ENCODE measurements around the gene FAM3A. TPM values are rescaled to one million over a fixed set of nuclear protein-coding genes. Genes with fewer than 3 reads are reported as not detected.

The FAM3A gene
- total RNA-seq, result 24.5 and 45.1 TPM in 2 replicates

GRCh38 chrX:154515966-154516655 is at the start of gene FAM3A:
Gene FAM3A, minus strand, starts transcription at chrX:154516232. Its CDS starts 460 bp downstream, at chrX:154515772.

GRCh38 chrX:154547245-154548027 is 31.4 kb upstream of the FAM3A start, which contains the start of gene IKBKG:
Gene IKBKG, plus strand, starts transcription at chrX:154547620. Its CDS starts 4,383 bp downstream, at chrX:154552003.

DNA sequence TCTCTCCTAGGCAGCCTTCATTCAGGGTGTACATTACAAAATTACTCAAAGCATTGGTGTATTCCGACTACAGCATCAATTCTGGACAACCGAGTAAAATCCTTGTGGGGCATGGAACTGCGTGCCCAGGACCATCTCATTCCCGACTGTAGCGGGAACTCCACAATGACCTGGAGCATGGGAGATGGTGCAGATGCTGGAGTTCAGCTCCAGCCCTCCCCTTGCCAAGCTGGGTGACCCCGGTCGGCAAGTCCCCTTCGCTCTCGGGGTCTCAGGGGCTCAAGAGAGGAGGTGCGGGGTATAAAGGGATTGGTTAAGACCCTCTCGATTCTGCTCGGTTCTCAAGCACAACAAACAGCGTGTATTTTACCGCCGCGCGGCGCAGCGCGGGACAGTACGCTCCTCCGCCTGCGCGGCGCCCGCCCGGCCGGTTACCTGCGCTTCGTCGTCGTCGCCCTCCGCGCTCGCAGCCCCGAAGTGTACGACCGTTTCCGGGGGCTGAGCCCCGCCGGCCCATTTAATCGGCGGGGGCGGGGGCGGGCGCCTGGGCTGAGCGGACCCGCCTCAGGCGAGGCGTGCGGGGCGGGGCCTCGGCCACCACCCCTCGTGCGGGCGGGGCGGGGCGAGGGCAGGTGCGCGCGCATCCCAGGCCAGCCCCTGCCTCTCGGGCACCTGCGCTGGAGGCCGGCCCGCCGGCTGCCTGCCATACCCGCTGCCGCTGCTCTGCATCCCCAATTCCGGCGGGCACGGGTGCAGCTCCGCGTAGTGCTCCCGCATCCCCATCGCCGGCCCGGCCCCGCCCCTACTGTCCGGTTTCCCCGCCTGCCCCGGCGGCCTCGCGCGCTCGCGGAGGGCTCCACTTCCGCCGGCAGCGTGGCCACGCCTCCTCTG is 30.6 kb upstream of the FAM3A start, which contains the start of gene G6PD:
Gene G6PD, minus strand, starts transcription at position 493 of the 891 bp plus-strand sequence. CDS start 691 bp downstream, outside the sequence.

DNA sequence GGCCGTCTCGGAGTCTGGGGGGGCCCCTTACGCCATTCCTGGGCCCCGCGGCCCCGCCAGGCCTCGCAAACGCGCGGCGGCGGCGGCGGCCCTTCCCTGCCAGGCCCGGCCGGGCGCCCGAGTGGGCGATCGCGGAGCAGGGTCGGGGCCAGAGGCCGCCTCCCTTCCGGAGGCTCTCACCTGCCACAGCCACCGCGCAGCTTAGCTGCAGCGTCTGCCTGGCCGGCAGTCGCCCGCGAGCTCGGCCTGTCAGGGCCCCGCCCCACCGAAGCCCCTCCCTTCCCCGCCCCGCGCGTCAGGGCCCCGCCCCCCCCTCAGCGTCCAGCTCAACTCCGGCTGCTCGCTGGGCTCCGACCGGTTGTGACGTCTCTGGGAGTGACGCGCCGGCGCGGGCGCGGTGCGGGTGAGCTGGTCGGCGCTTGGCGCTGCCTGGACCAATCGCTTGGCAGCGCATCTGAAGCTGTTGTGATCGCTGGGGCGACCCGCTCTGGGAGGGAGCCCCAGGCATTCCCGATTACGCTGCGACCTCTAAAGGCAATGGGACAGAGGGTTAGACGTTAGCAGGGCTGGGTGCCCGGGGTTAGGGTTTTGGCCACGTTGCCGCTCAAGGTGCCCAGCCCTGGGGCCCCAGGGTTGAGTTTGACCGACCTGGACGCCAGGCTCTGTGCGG is 25.5 kb downstream of the FAM3A start, which contains the start of gene SLC10A3:
Gene SLC10A3, minus strand, starts transcription at position 216 of the 670 bp plus-strand sequence. CDS start 1,689 bp downstream, outside the sequence.

DNA sequence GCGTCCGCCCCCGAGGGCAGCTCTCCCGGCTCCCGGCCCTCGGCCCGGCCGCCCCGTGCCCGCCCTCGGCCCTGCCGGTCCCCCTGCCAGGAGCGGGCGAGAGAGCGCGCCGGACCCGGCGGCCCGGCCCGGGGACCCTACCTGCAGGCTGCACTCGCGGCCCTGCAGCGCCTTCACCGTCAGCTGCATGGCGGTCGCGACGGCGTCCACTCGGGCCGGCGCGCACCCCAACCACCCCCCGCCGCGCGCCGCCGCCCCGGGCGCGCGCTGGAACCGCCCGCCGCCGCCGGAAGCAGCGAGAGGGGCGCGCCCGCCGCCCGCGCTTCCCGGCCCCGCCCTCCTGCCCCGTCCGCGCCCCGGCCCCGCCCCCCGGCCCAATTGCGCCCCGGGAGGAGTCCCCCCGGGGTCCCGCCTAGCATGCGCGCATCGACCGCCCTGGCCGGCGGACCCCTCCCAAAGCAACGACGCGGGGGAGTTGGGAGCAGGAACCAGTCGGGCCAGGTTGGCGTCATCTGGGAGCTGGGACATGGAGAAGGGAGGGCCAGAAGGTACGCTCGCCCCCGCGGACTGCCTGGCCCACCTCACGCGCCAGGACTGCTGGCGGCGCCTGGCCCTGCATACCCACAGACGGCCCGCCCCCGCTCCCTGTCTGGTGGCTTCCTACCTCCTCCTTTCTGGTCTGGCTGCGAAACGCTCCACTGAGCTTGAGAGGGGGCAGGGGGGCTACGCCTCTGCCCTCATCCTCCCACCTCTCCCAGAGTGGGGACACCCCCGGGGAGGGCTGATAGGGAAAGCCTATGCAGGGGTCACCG is 29.4 kb downstream of the FAM3A start, which contains the start of gene UBL4A:
Gene UBL4A, minus strand, starts transcription at position 220 of the 812 bp plus-strand sequence. Its CDS starts 31 bp downstream, at position 189.

GRCh38 chrX:154478728-154479622 is 37.1 kb downstream of the FAM3A start, which contains the start of gene LAGE3:
Gene LAGE3, minus strand, starts transcription at chrX:154479281. Its CDS starts 366 bp downstream, at chrX:154478915.

GRCh38 chrX:154458116-154458953 is 57.7 kb downstream of the FAM3A start, which contains the start of gene PLXNA3:
Gene PLXNA3, plus strand, starts transcription at chrX:154458281. Its CDS starts 1,903 bp downstream, at chrX:154460184.

Small RNA genes within 50 kb of the gene (small RNA-seq; reads per million reads assigned to genes)
- gene RN7SL697P (ENCODE audit: low replicate concordance), result not detected

Other genes with a start within 250 kb of the FAM3A start
- gene TEX28, start 221.1 kb downstream of the FAM3A start, total RNA-seq, result not detected in 2 replicates
- not detected in 2 replicates for gene TKTL1, start 220.4 kb downstream of the FAM3A start, total RNA-seq
- 2,184 and 2,759 TPM in 2 replicates for gene FLNA, start 141.6 kb downstream of the FAM3A start, total RNA-seq
- 37.9 and 39.5 TPM in 2 replicates for gene EMD, start 136.9 kb downstream of the FAM3A start, total RNA-seq
- 1,465 and 3,108 TPM in 2 replicates for gene RPL10, start 117.9 kb downstream of the FAM3A start, total RNA-seq
- 59.4 and 61.3 TPM in 2 replicates for gene DNASE1L1, start 107.0 kb downstream of the FAM3A start, total RNA-seq
- 22.8 and 30.0 TPM in 2 replicates for gene TAFAZZIN, start 104.7 kb downstream of the FAM3A start, total RNA-seq
- 55.3 and 151 TPM in 2 replicates for gene ATP6AP1, start 87.6 kb downstream of the FAM3A start, total RNA-seq
- gene GDI1, start 79.1 kb downstream of the FAM3A start, total RNA-seq, result 167 and 170 TPM in 2 replicates
- gene FAM50A, start 72.1 kb downstream of the FAM3A start, total RNA-seq, result 40.2 and 106 TPM in 2 replicates
- 21.2 and 25.8 TPM in 2 replicates for gene PLXNA3, start 58.0 kb downstream of the FAM3A start, total RNA-seq
- gene LAGE3, start 37.0 kb downstream of the FAM3A start, total RNA-seq, result 15.7 and 20.4 TPM in 2 replicates
- gene UBL4A, start 29.6 kb downstream of the FAM3A start, total RNA-seq, result 33.0 and 51.5 TPM in 2 replicates
- 38.1 and 45.2 TPM in 2 replicates for gene SLC10A3, start 25.6 kb downstream of the FAM3A start, total RNA-seq
- 90.6 and 152 TPM in 2 replicates for gene G6PD, start 30.6 kb upstream of the FAM3A start, total RNA-seq
- gene IKBKG, start 31.4 kb upstream of the FAM3A start, total RNA-seq, result 20.1 and 24.8 TPM in 2 replicates
- gene CTAG1A, start 68.9 kb upstream of the FAM3A start, total RNA-seq, result not detected in 2 replicates
- not detected in 2 replicates for gene CTAG1B, start 103.0 kb upstream of the FAM3A start, total RNA-seq
- 0.22 TPM in 1 of 2 replicates, not detected in the other for gene CTAG2, start 137.3 kb upstream of the FAM3A start, total RNA-seq
- 0.44 and 0.57 TPM in 2 replicates for gene GAB3, start 234.8 kb upstream of the FAM3A start, total RNA-seq
- gene DKC1, start 246.6 kb upstream of the FAM3A start, total RNA-seq, result 43.1 and 47.0 TPM in 2 replicates